Ascending aorta (tissue), 2 donors: ENCODE measurements around the gene PERP. TPM values are rescaled to one million over a fixed set of nuclear protein-coding genes. Genes with fewer than 3 reads are reported as not detected.
"Not testable (repeated sequence)": the region's sequence is repeated elsewhere in the genome, so short reads cannot be mapped to it uniquely, and the experiment has no call there.

Experiments
- DNase-seq, 2 donors: peaks; one replicate each; pipeline ENCODE4 v3.0.0-alpha.2; 2019; ENCODE audit warnings: low spot score in 2 of 2
- H3K27ac ChIP-seq, 2 donors: fragments of 200-600 bp; sonication (generic); one replicate each; pipeline ENCODE4 v1.5.1; 2016 to 2017; ENCODE audit warnings: mild to moderate bottlenecking in 1 of 2
- H3K27me3 ChIP-seq: fragments of 200-600 bp; sonication (generic); one replicate; pipeline ENCODE4 v1.5.1; 2017
- H3K36me3 ChIP-seq, 2 donors: fragments of 200-600 bp; sonication (generic); one replicate each; pipeline ENCODE4 v1.5.1; 2016
- H3K4me1 ChIP-seq, 2 donors: fragments of 200-600 bp; sonication (generic); one replicate each; pipeline ENCODE4 v1.5.1; 2016 to 2017; ENCODE audit warnings: mild to moderate bottlenecking in 1 of 2
- H3K4me3 ChIP-seq, 2 donors: fragments of 200-600 bp; sonication (generic); one replicate each; pipeline ENCODE4 v1.5.1; 2016 to 2017; ENCODE audit warnings: mild to moderate bottlenecking in 1 of 2
- H3K9me3 ChIP-seq, 2 donors: fragments of 200-600 bp; sonication (generic); one replicate each; pipeline ENCODE4 v1.5.1; 2016
- intact Hi-C: fragments of 100-400 bp; cut with DNase I; formaldehyde crosslinking; loops from one replicate; pipeline ENCODE4 v1.15.1; 2023
- total RNA-seq: library from RNA; depleted of rRNA; stranded (reverse); fragments of >200 nt; gene quantifications from one replicate; pipeline ENCODE4 v1.1.0, GENCODE V29; 2016
- TF ChIP-seq, protein P1 (sequence below), 3 experiments: fragments of 200-600 bp in 2 of 3; fragments of 450-650 bp in 1 of 3; sonication (generic) in 2 of 3; IDR thresholded peaks; one replicate each; pipeline ENCODE4 v1.5.1; 2016 to 2019; ENCODE audit warnings: antibody characterized with exemption in 3 of 3, mild to moderate bottlenecking in 1 of 3, moderate library complexity in 1 of 3

Gene PERP
- total RNA-seq, 1 donor from 2014 or later: 14.5 TPM

DNA sequence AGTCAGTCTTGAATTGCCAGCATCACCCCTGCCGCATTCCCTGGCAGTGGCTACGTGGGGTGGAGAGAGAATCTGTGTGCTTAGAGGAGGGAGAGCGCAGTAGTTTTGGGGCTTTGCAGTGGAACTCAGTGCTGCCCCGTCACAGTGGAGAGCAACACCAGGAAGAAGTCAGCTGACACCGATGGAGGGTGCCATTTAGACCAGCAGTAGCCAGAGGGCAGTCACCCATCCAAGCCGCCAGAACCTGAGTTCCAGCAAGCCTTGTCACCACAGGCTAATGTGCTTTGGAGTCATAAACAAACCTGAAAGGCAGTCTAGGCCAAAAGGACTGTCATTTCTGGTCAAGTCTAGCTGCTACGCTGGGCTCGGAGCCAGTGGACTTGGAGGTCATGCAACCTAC, 22.0 kb upstream of the PERP start:
- no peaks in the 10 kb centered on the region for H3K27me3 ChIP-seq
- TF ChIP-seq, protein P1, sequence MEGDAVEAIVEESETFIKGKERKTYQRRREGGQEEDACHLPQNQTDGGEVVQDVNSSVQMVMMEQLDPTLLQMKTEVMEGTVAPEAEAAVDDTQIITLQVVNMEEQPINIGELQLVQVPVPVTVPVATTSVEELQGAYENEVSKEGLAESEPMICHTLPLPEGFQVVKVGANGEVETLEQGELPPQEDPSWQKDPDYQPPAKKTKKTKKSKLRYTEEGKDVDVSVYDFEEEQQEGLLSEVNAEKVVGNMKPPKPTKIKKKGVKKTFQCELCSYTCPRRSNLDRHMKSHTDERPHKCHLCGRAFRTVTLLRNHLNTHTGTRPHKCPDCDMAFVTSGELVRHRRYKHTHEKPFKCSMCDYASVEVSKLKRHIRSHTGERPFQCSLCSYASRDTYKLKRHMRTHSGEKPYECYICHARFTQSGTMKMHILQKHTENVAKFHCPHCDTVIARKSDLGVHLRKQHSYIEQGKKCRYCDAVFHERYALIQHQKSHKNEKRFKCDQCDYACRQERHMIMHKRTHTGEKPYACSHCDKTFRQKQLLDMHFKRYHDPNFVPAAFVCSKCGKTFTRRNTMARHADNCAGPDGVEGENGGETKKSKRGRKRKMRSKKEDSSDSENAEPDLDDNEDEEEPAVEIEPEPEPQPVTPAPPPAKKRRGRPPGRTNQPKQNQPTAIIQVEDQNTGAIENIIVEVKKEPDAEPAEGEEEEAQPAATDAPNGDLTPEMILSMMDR (IDR thresholded peaks at IDR 0.05): no peak
- intact Hi-C loops: no loop called here
- H3K4me1 ChIP-seq: no peaks in the 10 kb centered on the region
- no peaks in the 10 kb centered on the region for H3K9me3 ChIP-seq
- H3K36me3 ChIP-seq: no peaks in the 10 kb centered on the region
- no peak overlapping the region for H3K4me3 ChIP-seq
- no peak for DNase-seq
- H3K27ac ChIP-seq: no peak overlapping the region

DNA sequence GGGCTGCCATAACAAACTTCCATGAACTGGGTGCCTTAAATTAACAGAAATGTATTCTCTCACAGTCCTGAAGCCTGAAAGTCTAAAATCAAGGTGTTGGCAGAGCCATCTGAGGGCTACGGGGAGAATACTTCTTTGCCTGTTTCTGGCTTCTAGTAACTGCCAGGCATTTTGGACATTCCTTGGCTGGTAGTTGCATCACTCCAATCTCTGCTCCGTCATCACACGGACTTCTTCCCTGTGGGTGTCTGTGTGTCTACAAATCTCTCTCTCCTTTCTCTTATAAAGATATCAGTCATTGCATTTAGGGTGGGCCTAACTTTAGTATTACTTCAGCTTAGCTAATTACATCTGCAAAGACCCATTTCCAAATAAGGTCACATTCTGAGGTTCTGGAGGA, 20.9 kb upstream of the PERP start:
- intact Hi-C loops: no loop called here
- no peak for DNase-seq
- no peaks in the 10 kb centered on the region for H3K36me3 ChIP-seq
- no peak overlapping the region for H3K4me3 ChIP-seq
- no peak overlapping the region for H3K27ac ChIP-seq
- TF ChIP-seq, protein P1 (IDR thresholded peaks at IDR 0.05): no peak
- no peaks in the 10 kb centered on the region for H3K4me1 ChIP-seq
- H3K9me3 ChIP-seq: no peaks in the 10 kb centered on the region
- H3K27me3 ChIP-seq: no peaks in the 10 kb centered on the region

DNA sequence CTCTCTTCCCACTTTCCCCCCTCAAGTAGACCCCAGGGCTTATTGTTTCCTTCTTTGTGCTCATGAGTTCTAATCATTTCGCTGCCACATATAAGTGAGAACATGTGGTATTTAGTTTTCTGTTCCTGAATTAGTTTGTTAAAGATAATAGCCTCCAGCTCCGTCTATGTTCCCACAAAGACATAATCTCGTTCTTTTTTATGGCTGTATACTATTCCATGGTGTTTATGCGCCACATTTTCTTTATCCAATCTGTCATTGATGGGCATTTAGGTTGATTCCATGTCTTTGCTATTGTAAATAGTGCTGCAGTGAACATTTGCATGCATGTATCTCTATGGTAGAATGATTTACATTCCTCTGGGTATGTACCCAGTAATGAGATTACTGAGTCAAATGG, 16.9 kb upstream of the PERP start:
- no peaks in the 10 kb centered on the region for H3K27me3 ChIP-seq
- no peaks in the 10 kb centered on the region for H3K4me1 ChIP-seq
- DNase-seq: no peak
- TF ChIP-seq, protein P1 (IDR thresholded peaks at IDR 0.05): no peak
- no peaks in the 10 kb centered on the region for H3K9me3 ChIP-seq
- H3K36me3 ChIP-seq: no peaks in the 10 kb centered on the region
- H3K27ac ChIP-seq: no peak overlapping the region
- no peak overlapping the region for H3K4me3 ChIP-seq
- intact Hi-C loops: no loop called here

GRCh38 chr6:138119976-138120375, 12.8 kb upstream of the PERP start:
- Histone ChIP-seq H3K4me1 (no peaks in the 10 kb centered on the region), H3K27me3 (no peaks in the 10 kb centered on the region), H3K4me3 (no peak overlapping the region), H3K36me3 (no peaks in the 10 kb centered on the region), H3K9me3 (no peaks in the 10 kb centered on the region), H3K27ac (no peak overlapping the region)
- TF ChIP-seq, protein P1 (IDR thresholded peaks at IDR 0.05): no peak
- intact Hi-C loops: loop anchor here (5.0 kb wide), 3 partner anchors 167 to 647 kb away; no protein-coding TSS in a partner anchor
- no peak for DNase-seq

DNA sequence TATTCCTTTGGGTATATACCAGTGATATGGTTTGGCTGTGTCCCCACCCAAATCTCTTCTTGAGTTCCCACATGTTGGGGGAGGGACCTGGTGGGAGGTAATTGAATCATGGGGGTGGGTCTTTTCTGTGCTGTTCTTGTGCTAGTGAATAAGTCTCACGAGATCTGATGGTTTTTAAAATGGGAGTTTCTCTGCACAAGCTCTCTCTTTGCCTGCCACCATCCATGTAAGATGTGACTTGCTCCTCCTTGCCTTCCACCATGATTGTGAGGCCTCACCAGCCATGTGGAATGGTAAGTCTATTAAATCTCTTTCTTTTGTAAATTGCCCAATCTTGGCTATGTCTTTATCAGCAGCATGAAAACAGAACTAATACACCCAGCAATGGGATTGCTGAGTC, 12.0 kb upstream of the PERP start:
- DNase-seq: not testable (repeated sequence)
- intact Hi-C loops: loop anchor here (5.0 kb wide), 3 partner anchors 168 to 648 kb away; no protein-coding TSS in a partner anchor

DNA sequence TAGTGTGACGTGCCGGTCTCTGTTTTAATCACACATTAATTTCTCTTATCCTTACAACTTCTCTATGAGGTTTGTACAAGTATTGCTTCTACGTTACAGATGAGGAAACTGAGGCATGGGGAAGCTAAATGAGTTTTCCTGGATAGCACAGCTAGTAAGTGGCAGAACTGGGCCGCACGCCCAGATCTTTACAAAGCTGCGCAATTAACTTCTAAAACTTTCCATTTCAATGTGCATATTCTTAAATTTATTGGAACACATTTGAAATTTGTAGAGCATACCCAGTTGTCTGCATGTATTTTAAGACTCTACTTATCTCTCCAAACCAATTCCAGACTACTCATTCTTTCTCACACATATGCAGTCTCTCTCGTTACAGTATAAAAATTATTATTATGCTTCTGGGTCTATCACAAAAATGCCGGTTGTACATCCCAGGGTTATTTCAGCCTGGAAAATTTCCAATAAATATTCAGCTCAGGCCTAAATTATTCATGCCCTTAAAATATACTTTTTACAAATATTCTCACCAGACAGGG, 10.2 kb upstream of the PERP start:
- TF ChIP-seq, protein P1 (IDR thresholded peaks at IDR 0.05): no peak
- Histone ChIP-seq H3K9me3 (no peaks in the 10 kb centered on the region), H3K27me3 (no peaks in the 10 kb centered on the region), H3K27ac (no peak overlapping the region), H3K36me3 (no peaks in the 10 kb centered on the region), H3K4me1 (no peaks in the 10 kb centered on the region), H3K4me3 (no peak overlapping the region)
- DNase-seq: no peak
- intact Hi-C loops: loop anchor here (5.0 kb wide), 3 partner anchors 170 to 650 kb away; no protein-coding TSS in a partner anchor

More for the DNA sequence above, 12.0 kb upstream of the PERP start:
- H3K4me3 ChIP-seq, H3K4me1 ChIP-seq, H3K36me3 ChIP-seq, H3K27me3 ChIP-seq, H3K9me3 ChIP-seq, H3K27ac ChIP-seq: not testable (repeated sequence)
